Erythroblast (primary cell): ENCODE results near the gene FAM170B.

Source experiments
- GATA1 ChIP-seq: IDR thresholded peaks from 2 replicates; pipeline ENCODE4 v1.6.1; 2011; ENCODE audit warnings: low read depth, mild to moderate bottlenecking, control low read depth, low read length, moderate library complexity
- POLR2A ChIP-seq: IDR thresholded peaks from 2 replicates; pipeline ENCODE4 v1.6.1; 2011; ENCODE audit warnings: mild to moderate bottlenecking, low read length

DNA sequence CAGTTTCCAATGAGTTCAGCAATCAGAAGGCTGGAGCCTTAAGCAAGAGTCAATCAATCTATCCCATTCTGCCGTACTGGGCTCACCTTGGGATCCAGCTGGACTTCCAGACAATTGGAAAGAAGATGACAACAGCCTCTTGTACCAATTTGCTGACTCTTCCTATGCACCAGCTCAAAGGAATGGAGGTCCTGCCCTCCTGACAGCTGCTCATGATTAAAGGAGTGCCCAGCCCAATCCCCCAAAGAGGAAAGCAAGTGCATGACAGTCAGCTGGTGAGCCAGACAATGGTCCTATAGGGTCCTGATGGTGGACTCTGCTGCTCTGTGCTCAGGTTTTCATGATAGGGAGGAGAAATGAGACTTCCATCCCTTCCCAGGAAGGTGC, 43.6 kb downstream of the FAM170B start:
- TF ChIP-seq POLR2A (no peak), GATA1 (no peak)
